HEK293T (cell line): ENCODE results near the gene SPRING1.
A peak's percentile ranks its signal among the peaks of the same experiment; 100 is the strongest.

Experiments used
- CTCF ChIA-PET: fragments of 350-600 bp; formaldehyde crosslinking; extraction: SDS; loops from one replicate; lab custom pipeline; 2021; ENCODE audit warnings: antibody characterized with exemption, inconsistent platforms; lab: Yijun Ruan, JAX
- POLR2A ChIA-PET: fragments of 350-600 bp; formaldehyde crosslinking; extraction: SDS; loops from one replicate; lab custom pipeline; 2020; ENCODE audit warnings: antibody characterized with exemption, inconsistent platforms; lab: Yijun Ruan, JAX
- DNase-seq: peaks from one replicate; pipeline ENCODE4 v3.0.0; 2012; ENCODE audit warnings: mixed read lengths; ENCODE audit errors: extremely low spot score
- ARNT ChIP-seq: fragments of 450-650 bp; IDR thresholded peaks from 2 replicates; pipeline ENCODE4 v1.6.1; 2017; ENCODE audit warnings: mild to moderate bottlenecking
- BHLHE40 ChIP-seq: fragments of 450-650 bp; IDR thresholded peaks from 2 replicates; pipeline ENCODE4 v1.6.1; 2016; ENCODE audit warnings: mild to moderate bottlenecking, moderate library complexity, borderline replicate concordance
- CTBP1 ChIP-seq: fragments of 450-650 bp; IDR thresholded peaks from 2 replicates; pipeline ENCODE4 v1.6.1; 2016; ENCODE audit warnings: borderline replicate concordance
- ELF4 ChIP-seq: fragments of 450-650 bp; IDR thresholded peaks from 2 replicates; pipeline ENCODE4 v1.6.1; 2017; ENCODE audit warnings: antibody characterized with exemption
- FOXA1 ChIP-seq: fragments of 450-650 bp; IDR thresholded peaks from 2 replicates; pipeline ENCODE4 v1.6.1; 2016; ENCODE audit warnings: mild to moderate bottlenecking
- FOXK2 ChIP-seq: fragments of 450-650 bp; IDR thresholded peaks from 2 replicates; pipeline ENCODE4 v1.6.1; 2016; ENCODE audit warnings: mild to moderate bottlenecking
- FOXM1 ChIP-seq: fragments of 450-650 bp; IDR thresholded peaks from 2 replicates; pipeline ENCODE4 v1.6.1; 2017; ENCODE audit warnings: mild to moderate bottlenecking, borderline replicate concordance
- HDGF ChIP-seq: fragments of 450-650 bp; IDR thresholded peaks from 2 replicates; pipeline ENCODE4 v1.6.1; 2017; ENCODE audit warnings: antibody characterized with exemption, borderline replicate concordance
- L3MBTL2 ChIP-seq: fragments of 450-650 bp; conservative IDR thresholded peaks from 2 replicates; pipeline ENCODE4 v1.6.1; 2016; ENCODE audit warnings: mild to moderate bottlenecking
- LEF1 ChIP-seq: fragments of 450-650 bp; IDR thresholded peaks from 2 replicates; pipeline ENCODE4 v1.6.1; 2017; ENCODE audit warnings: mild to moderate bottlenecking, borderline replicate concordance
- NFRKB ChIP-seq: fragments of 450-650 bp; IDR thresholded peaks from 2 replicates; pipeline ENCODE4 v1.6.1; 2016; ENCODE audit warnings: mild to moderate bottlenecking, moderate library complexity
- SP1 ChIP-seq: fragments of 450-650 bp; IDR thresholded peaks from 2 replicates; pipeline ENCODE4 v1.6.1; 2017
- SUZ12 ChIP-seq: fragments of 450-650 bp; IDR thresholded peaks from 2 replicates; pipeline ENCODE4 v1.6.1; 2016; ENCODE audit warnings: mild to moderate bottlenecking
- TARDBP ChIP-seq: fragments of 450-650 bp; IDR thresholded peaks from 2 replicates; pipeline ENCODE4 v1.6.1; 2016
- ZNF384 ChIP-seq: fragments of 450-650 bp; IDR thresholded peaks from 2 replicates; pipeline ENCODE4 v1.6.1; 2016
- TF ChIP-seq, protein P1 (sequence below): fragments of 450-650 bp; IDR thresholded peaks from 2 replicates; pipeline ENCODE4 v1.6.1; 2016

SPRING1 gene

DNA sequence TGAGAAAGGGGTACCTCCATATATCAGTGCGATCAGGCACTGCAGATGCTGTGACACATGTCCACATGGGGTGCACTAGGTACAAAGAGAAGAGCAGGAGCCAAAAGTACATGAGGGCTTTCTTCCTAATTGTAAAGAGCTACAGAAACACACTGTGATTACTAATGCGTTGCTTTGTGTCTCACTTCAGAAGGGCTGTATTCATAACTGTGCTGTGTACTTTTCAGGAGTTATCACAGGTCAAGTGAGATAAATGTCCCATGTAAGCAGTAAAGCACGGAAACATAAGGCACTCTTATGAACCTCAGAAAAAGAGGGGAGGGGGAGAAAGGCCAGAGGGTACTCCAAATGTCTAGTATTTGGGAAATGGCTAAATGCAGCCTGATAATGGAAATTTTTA lies 10.6 kb downstream of the SPRING1 start:
- TF ChIP-seq SP1 (no peak), LEF1 (no peak), NFRKB (no peak), CTBP1 (no peak), TARDBP (no peak), ARNT (no peak), ELF4 (no peak), BHLHE40 (no peak), ZNF384 (no peak), FOXA1 (no peak), SUZ12 (no peak), L3MBTL2 (no peak), HDGF (no peak), FOXK2 (no peak), FOXM1 (no peak)
- TF ChIP-seq, protein P1, sequence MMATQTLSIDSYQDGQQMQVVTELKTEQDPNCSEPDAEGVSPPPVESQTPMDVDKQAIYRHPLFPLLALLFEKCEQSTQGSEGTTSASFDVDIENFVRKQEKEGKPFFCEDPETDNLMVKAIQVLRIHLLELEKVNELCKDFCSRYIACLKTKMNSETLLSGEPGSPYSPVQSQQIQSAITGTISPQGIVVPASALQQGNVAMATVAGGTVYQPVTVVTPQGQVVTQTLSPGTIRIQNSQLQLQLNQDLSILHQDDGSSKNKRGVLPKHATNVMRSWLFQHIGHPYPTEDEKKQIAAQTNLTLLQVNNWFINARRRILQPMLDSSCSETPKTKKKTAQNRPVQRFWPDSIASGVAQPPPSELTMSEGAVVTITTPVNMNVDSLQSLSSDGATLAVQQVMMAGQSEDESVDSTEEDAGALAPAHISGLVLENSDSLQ, result no peak
- ChIA-PET POLR2A (interaction anchor here (1.5 kb wide), 1 partner anchor 9 kb away, joined by 4 read pairs; no protein-coding TSS in a partner anchor), CTCF (interaction anchor here (0.6 to 1.2 kb wide), 4 partner anchors 14 to 189 kb away, joined by 3 read pairs; no protein-coding TSS in a partner anchor)
- no peak for DNase-seq

GRCh38 chr12:116726694-116727093 lies 11.2 kb downstream of the SPRING1 start:
- ChIA-PET CTCF (interaction anchor here (0.6 kb wide), 1 partner anchor 23 kb away, joined by 3 read pairs; no protein-coding TSS in a partner anchor), POLR2A (interaction anchor here (1.5 kb wide), 1 partner anchor 10 kb away, joined by 4 read pairs; no protein-coding TSS in a partner anchor)
- no peak for TF ChIP-seq FOXA1
- TF ChIP-seq, protein P1, result no peak
- TF ChIP-seq BHLHE40, result no peak
- no peak for TF ChIP-seq TARDBP
- TF ChIP-seq ELF4, result no peak
- TF ChIP-seq ZNF384, result no peak
- TF ChIP-seq SUZ12, result no peak
- TF ChIP-seq FOXK2, result no peak
- TF ChIP-seq L3MBTL2, result no peak
- TF ChIP-seq LEF1, result no peak
- TF ChIP-seq ARNT, result no peak
- no peak for TF ChIP-seq HDGF
- no peak for TF ChIP-seq FOXM1
- no peak for TF ChIP-seq SP1
- no peak for TF ChIP-seq CTBP1
- DNase-seq, result no peak

DNA sequence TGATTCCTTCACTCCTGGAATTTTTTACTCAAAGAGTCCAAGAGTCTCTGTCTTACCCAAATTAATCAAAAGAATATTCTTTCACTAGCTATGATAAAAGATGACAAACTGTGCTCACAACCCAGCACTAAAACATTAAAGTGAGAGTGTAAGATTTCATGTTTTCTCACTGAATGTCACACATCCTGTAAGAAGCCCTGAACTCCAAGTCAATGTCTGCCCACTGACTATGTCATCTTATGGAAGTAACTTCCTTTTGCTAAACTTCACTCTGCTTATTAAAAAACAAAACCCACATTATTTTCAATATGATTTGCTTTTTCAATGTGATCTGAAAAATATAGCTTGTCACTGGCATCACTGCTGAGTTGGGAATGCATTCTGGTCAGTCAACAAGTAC lies 15.6 kb downstream of the SPRING1 start:
- no peak for DNase-seq
- TF ChIP-seq FOXM1 (no peak), ELF4 (no peak), SP1 (no peak), L3MBTL2 (no peak), FOXK2 (no peak), TARDBP (no peak), BHLHE40 (no peak), ZNF384 (no peak), LEF1 (no peak), HDGF (no peak), SUZ12 (no peak), ARNT (no peak), FOXA1 (no peak)
- TF ChIP-seq, protein P1, result no peak
- ChIA-PET POLR2A (no interaction called here), CTCF (no interaction called here)

- TF ChIP-seq ARNT, result no peak
- TF ChIP-seq, protein P1, result peak; percentile 44; the same call in 1 of the 2 replicates
- ChIA-PET POLR2A (no interaction called here), CTCF (interaction anchor here (2.0 kb wide), 1 partner anchor 162 kb away, joined by 5 read pairs; no protein-coding TSS in a partner anchor)
- no peak for DNase-seq
These were observed 17.9 kb downstream of the SPRING1 start for GRCh38 chr12:116719731-116720528.

DNA sequence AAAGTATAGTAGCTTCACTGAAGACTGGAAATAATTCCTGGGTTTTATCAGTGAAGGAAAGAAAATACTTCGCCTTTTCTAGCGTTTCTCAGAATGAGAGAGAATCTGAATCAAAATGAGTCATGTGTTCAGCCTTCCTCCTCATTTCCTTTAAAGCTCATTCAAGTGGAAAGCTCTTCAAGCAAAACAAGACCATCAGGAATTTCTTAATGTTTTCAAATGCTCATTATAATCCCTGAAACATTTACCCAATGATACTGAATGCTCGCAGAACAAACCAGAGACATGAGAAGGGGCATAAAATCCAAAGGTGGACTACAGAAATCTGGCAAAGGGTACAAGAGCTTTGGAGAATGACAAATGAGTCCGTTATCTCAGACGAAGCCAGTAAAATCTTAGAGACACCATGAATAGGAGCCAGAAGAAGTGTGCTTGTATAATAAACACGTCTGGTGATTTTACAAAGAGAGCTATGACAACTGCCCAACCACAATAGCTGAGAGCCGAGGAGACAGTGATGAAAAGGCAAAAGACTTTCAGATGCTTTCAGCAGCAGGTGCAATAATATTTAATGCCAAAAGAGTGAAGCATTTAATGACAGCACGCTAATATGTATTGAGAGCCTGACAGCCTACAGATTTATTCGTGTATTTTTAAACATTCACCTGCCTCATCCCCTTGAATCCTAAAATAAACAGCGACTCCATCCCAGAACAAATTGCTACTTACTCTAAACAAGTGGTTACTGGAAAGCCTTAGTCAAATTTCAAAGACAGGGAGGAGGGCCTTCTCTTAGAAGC lies 19.0 kb downstream of the SPRING1 start:
- CTCF ChIA-PET, result interaction anchor here (0.6 to 2.0 kb wide), 4 partner anchors 15 to 163 kb away, joined by 3 to 5 read pairs (median 4); no protein-coding TSS in a partner anchor

More for the DNA sequence above, 19.0 kb downstream of the SPRING1 start:
- TF ChIP-seq, protein P1, result peak; percentile 83
- no peak for TF ChIP-seq FOXM1
- peak; percentile 56; the same call in 1 of the 2 replicates for TF ChIP-seq CTBP1
- TF ChIP-seq SUZ12, result no peak
- POLR2A ChIA-PET, result interaction anchor here (0.7 to 1.4 kb wide), 3 partner anchors 12 to 164 kb away, joined by 3 to 6 read pairs (median 4); no protein-coding TSS in a partner anchor
- DNase-seq, result no peak
